ENCODE data around the gene P4HA3. TPM values are rescaled to one million over a fixed set of nuclear protein-coding genes. Genes with fewer than 3 reads are reported as not detected.

Gene P4HA3
- 1.1 and 3.7 TPM in 2 replicates for total RNA-seq

DNA sequence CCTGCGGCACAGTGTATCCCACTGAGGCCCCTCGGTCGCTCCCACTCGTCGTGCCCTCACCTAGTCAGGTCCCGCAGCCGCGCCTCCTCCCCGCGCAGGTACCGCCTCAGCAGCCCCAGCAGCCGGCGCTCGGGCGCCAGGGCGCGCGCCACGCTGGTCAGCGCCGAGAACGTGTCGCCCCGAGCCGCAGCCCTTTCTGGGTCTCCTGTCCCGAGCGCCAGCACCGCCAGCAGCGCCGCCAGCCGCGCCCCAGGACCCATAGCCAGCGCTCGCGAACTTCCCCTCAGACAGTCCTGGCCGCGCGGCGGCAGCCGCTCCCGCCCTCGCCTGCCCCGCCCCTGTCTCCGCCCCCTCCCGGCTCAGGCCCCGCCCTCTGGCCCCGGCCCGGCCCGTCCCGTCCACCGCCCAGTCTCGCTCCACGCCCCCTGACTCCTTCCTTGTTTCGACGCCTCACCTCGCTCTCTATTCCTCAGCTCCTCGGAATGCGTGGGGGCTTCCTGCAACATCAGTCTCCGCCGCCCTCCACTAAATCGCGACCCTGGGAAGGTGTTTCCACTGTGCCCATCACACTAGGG is at the start of gene P4HA3:
Gene P4HA3 (minus strand): TSS at position 289 of the 575 bp plus-strand sequence. CDS start 29 bp downstream, at position 260.

Other genes starting within 250 kb of the P4HA3 start
- 5.4 and 11.4 TPM in 2 replicates for gene C2CD3, start 140.6 kb downstream of the P4HA3 start, total RNA-seq
- gene PPME1, start 140.4 kb downstream of the P4HA3 start, total RNA-seq = 25.7 and 26.4 TPM in 2 replicates
- gene PGM2L1, start 86.8 kb upstream of the P4HA3 start, total RNA-seq = 1.6 and 1.7 TPM in 2 replicates
- not detected in 2 replicates for gene KCNE3, start 155.9 kb upstream of the P4HA3 start, total RNA-seq
- gene LIPT2, start 182.1 kb upstream of the P4HA3 start, total RNA-seq = 2.4 and 4.6 TPM in 2 replicates

Data from hair follicular keratinocyte (primary cell).